NCI-H1694 treated with DMSO at 0.1 percent for 48 hours (cell line): ENCODE data around the gene PTS.
"Not testable (repeated sequence)": the region's sequence is repeated elsewhere in the genome, so short reads cannot be mapped to it uniquely, and the experiment has no call there.

Experiments
- DNase-seq: peaks from one replicate; lab custom pipeline; 2025; lab: John Stamatoyannopoulos, UW

The PTS gene

GRCh38 chr11:112226062-112226830, at the start of gene PTS:
TSS of gene PTS (plus strand) at chr11:112226428. CDS start at chr11:112226444, 16 bp downstream.
- DNase-seq = peak; percentile 9

GRCh38 chr11:112177589-112177988, 48.6 kb upstream of the PTS start:
- no peak for DNase-seq

- no peak for DNase-seq
Measured at GRCh38 chr11:112178428-112178827, 47.8 kb upstream of the PTS start.

- no peak for DNase-seq
Measured at GRCh38 chr11:112178936-112179335, 47.3 kb upstream of the PTS start.

GRCh38 chr11:112179601-112180000, 46.6 kb upstream of the PTS start:
- DNase-seq = no peak

- no peak for DNase-seq
Measured at GRCh38 chr11:112182867-112183266, 43.4 kb upstream of the PTS start.

- DNase-seq = no peak
Measured at GRCh38 chr11:112185883-112186282, 40.3 kb upstream of the PTS start.

GRCh38 chr11:112186304-112186703, 39.9 kb upstream of the PTS start:
- DNase-seq = no peak

GRCh38 chr11:112195113-112195512, 31.1 kb upstream of the PTS start:
- DNase-seq = not testable (repeated sequence)

GRCh38 chr11:112195951-112196351, 30.3 kb upstream of the PTS start:
- no peak for DNase-seq

- DNase-seq = no peak
Measured at GRCh38 chr11:112196519-112197087, 29.6 kb upstream of the PTS start.

- not testable (repeated sequence) for DNase-seq
Measured at GRCh38 chr11:112199101-112199500, 27.1 kb upstream of the PTS start.

- DNase-seq = no peak
Measured at GRCh38 chr11:112200252-112200651, 26.0 kb upstream of the PTS start.

GRCh38 chr11:112206071-112206470, 20.2 kb upstream of the PTS start:
- no peak for DNase-seq

GRCh38 chr11:112210890-112211289, 15.3 kb upstream of the PTS start:
- no peak for DNase-seq

- DNase-seq = no peak
Measured at GRCh38 chr11:112211536-112211935, 14.7 kb upstream of the PTS start.

- DNase-seq = no peak
Measured at GRCh38 chr11:112212290-112212689, 13.9 kb upstream of the PTS start.

GRCh38 chr11:112212710-112213109, 13.5 kb upstream of the PTS start:
- DNase-seq = no peak

GRCh38 chr11:112213753-112214152, 12.5 kb upstream of the PTS start:
- no peak for DNase-seq

GRCh38 chr11:112215621-112216020, 10.6 kb upstream of the PTS start:
- no peak for DNase-seq

GRCh38 chr11:112216561-112217105, 9.6 kb upstream of the PTS start:
- DNase-seq = no peak

- DNase-seq = peak; percentile 26
Measured at GRCh38 chr11:112219476-112220232, 6.6 kb upstream of the PTS start.
